ENCODE measurements around the gene AGO1.
"Not testable (repeated sequence)": the region's sequence is repeated elsewhere in the genome, so short reads cannot be mapped to it uniquely, and the experiment has no call there.

AGO1 gene

DNA sequence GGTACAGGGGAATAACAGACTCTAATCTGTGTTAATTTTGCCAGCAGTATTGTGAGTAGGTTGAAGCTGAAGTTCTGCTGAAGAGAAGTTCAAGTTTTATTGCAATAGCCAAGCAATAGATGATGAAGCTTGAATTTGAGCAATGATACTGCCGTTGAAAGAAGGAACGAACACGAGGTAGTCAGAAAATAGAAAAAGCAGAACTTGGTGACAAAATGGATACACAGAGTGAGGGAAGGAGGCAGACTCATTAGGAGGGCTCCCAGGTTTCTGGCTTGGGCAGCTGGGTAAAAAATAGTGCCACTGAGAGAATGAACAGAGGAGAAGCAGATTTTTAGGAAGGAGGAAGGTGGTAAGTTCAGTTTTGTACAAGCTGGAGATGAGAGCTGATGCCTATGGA, 22.3 kb upstream of the AGO1 start:
- Histone ChIP-seq H3K27me3 (replicated peaks) (no peaks in the 10 kb centered on the region), H3K36me3 (replicated peaks) (peaks cover 5% of the 10 kb centered on the region), H3K27ac (no peak overlapping the region), H3K4me3 (ENCODE audit: low read depth, low read length) (no peak overlapping the region)
- in situ Hi-C loops (cut with HindIII; ENCODE audit: low pct_ligation_motif_present, low sequenced_read_pairs) = no loop called here
- DNase-seq = no peak
- TF ChIP-seq, protein P1, sequence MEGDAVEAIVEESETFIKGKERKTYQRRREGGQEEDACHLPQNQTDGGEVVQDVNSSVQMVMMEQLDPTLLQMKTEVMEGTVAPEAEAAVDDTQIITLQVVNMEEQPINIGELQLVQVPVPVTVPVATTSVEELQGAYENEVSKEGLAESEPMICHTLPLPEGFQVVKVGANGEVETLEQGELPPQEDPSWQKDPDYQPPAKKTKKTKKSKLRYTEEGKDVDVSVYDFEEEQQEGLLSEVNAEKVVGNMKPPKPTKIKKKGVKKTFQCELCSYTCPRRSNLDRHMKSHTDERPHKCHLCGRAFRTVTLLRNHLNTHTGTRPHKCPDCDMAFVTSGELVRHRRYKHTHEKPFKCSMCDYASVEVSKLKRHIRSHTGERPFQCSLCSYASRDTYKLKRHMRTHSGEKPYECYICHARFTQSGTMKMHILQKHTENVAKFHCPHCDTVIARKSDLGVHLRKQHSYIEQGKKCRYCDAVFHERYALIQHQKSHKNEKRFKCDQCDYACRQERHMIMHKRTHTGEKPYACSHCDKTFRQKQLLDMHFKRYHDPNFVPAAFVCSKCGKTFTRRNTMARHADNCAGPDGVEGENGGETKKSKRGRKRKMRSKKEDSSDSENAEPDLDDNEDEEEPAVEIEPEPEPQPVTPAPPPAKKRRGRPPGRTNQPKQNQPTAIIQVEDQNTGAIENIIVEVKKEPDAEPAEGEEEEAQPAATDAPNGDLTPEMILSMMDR (IDR thresholded peaks at IDR 0.05; ENCODE audit: low read depth, low read length, missing control alignments) = no peak

DNA sequence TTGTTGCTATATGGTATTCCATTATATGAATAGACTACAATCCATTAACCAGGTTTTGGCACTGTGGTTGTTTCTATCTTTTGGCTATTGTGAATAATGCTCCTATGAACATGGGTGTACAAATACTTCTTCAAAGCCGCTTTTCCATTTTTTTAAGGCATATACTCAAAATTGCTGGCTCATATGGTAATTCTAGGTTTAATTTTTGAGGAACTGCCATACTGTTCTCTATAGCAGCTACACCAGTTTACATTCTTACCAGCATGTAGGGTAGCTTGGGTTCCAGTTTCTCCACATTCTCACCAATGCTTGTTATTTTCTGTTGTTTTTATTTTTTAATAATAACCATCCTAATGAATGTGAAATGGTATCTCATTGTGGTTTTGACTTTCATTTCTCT, 19.9 kb upstream of the AGO1 start:
- no peaks in the 10 kb centered on the region for H3K36me3 ChIP-seq (replicated peaks)
- no peak overlapping the region for H3K27ac ChIP-seq
- H3K27me3 ChIP-seq (replicated peaks) = no peaks in the 10 kb centered on the region
- in situ Hi-C loops (cut with HindIII; ENCODE audit: low pct_ligation_motif_present, low sequenced_read_pairs) = no loop called here
- no peak for DNase-seq
- TF ChIP-seq, protein P1 (IDR thresholded peaks at IDR 0.05; ENCODE audit: low read depth, low read length, missing control alignments) = no peak
- H3K4me3 ChIP-seq (ENCODE audit: low read depth, low read length) = no peak overlapping the region

DNA sequence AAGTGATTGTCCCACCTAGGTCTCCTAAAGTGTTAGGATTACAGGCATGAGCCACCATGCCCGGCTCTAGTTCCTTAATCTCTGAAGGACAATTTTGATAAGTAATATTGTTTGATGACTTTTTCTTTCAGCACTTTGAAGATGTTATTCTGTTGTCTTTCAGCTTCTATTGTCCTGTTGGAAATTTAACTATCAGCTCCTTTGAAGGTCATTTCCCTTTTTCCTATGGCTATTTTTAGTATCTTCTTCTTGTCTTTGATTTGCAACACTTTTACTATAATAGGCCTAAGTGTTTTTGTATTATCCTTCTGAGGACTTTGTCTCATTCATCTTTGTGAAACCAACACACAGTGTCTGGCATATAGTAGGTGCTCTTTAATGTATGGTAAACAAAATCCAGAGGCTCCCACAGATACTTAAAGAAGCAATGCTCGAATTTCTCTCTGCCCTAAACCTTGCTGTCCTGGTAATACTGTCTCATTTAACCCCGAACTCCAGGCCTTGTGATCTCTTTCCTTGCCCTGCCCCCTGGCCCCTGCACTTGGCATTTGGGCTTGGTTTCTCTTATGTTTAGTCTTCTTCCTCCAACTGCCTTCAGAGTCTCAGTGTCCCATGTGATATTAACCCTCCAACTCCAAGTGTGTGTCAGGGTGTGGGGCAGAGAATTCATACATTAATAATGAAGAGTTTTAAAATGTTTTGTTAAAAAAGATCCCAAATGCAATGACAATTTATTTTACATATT, 19.0 kb upstream of the AGO1 start:
- no peak overlapping the region for H3K27ac ChIP-seq
- in situ Hi-C loops (cut with HindIII; ENCODE audit: low pct_ligation_motif_present, low sequenced_read_pairs) = no loop called here
- H3K27me3 ChIP-seq (replicated peaks) = no peaks in the 10 kb centered on the region
- DNase-seq = no peak
- H3K36me3 ChIP-seq (replicated peaks) = no peaks in the 10 kb centered on the region
- H3K4me3 ChIP-seq (ENCODE audit: low read depth, low read length) = no peak overlapping the region
- TF ChIP-seq, protein P1 (IDR thresholded peaks at IDR 0.05; ENCODE audit: low read depth, low read length, missing control alignments) = no peak

DNA sequence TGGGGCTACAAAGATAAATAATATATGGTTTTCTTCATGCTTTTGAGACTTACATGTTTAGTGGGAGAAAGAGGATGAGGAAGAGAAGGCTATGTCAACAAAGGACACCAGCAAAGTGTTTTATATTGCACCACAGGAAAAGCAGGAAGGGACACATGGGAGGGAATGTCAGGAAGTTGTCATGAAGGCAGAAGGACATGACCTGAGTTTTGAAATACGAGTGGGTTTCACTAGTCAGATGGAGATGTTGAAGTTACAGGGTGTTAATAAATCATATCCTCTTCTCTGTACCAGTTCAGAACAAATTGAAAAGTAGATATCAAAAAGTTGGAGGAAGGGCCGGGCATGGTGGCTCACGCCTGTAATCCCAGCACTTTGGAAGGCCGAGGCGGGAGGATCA, 18.2 kb upstream of the AGO1 start:
- no peak overlapping the region for H3K27ac ChIP-seq
- H3K27me3 ChIP-seq (replicated peaks) = no peaks in the 10 kb centered on the region
- H3K36me3 ChIP-seq (replicated peaks) = no peaks in the 10 kb centered on the region
- TF ChIP-seq, protein P1 (IDR thresholded peaks at IDR 0.05; ENCODE audit: low read depth, low read length, missing control alignments) = no peak
- no peak for DNase-seq
- no peak overlapping the region for H3K4me3 ChIP-seq (ENCODE audit: low read depth, low read length)
- in situ Hi-C loops (cut with HindIII; ENCODE audit: low pct_ligation_motif_present, low sequenced_read_pairs) = no loop called here

DNA sequence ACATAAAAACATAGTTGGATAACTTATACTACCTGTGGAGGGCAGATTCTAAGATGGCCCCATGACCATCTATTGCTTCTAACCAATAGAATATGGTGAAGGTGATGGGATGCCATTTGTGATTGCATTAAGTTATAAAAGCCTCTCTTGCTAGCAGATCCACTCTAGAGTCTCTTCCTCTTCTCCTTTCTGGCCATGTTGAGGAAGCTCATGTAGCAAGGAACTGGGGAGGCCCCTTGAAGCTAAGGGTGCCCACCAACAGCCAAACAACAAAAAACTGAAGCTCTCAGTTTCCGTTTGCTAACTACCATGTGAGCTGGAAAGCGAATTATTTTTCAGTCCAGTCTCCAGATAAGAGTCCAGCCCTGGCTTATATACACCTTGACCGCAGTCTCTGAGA, 16.0 kb upstream of the AGO1 start:
- Histone ChIP-seq H3K4me3 (ENCODE audit: low read depth, low read length) (no peak overlapping the region), H3K27ac (no peak overlapping the region), H3K36me3 (replicated peaks) (no peaks in the 10 kb centered on the region), H3K27me3 (replicated peaks) (no peaks in the 10 kb centered on the region)
- in situ Hi-C loops (cut with HindIII; ENCODE audit: low pct_ligation_motif_present, low sequenced_read_pairs) = no loop called here
- no peak for DNase-seq
- TF ChIP-seq, protein P1 (IDR thresholded peaks at IDR 0.05; ENCODE audit: low read depth, low read length, missing control alignments) = no peak

DNA sequence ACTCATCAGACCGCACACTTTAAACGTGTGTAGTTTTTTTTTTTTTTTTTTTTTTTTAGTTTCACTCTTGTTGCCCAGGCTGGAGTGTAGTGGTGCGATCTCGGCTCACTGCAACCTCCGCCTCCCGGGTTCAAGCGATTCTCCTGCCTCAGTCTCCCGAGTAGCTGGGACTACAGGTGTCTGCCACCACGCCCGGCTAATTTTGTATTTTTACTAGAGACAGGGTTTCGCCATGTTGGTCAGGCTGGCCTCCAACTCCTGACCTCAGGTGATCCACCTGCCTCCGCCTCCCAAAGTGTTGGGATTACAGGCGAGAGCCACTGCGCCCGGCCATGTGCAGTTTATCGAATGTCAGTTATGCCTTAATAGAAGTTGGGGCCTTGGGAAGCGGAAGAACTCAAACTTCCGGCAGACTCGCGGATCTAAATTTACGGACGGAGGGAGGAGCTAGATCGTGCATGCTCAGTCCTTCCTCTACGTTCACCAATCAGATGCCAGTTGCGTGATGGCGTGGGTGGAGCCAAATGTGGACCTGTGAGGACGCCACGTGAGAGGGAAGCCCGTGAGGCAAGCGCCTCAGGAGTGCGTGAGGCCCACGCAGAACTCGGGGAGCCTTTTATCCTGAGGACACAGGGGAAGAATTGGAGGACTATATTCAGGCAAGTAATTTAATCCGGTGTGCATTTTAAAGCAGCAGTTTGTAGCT, 13.6 kb upstream of the AGO1 start:
- H3K36me3 ChIP-seq (replicated peaks); DNase-seq; H3K4me3 ChIP-seq (ENCODE audit: low read depth, low read length); H3K27ac ChIP-seq; H3K27me3 ChIP-seq (replicated peaks); in situ Hi-C loops (cut with HindIII; ENCODE audit: low pct_ligation_motif_present, low sequenced_read_pairs): not testable (repeated sequence)

Data from brain microvascular endothelial cell (primary cell).